Endodermal cell (in vitro differentiated cells): ENCODE measurements around the gene G0S2. TPM values are rescaled to one million over a fixed set of nuclear protein-coding genes. Genes with fewer than 3 reads are reported as not detected.

Experiments
- DNase-seq: peaks from one replicate; pipeline ENCODE4 v3.0.0-alpha.2; 2017
- H3K27ac ChIP-seq: 2 replicates; pipeline ENCODE4 v1.5.1; 2013; ENCODE audit warnings: mild to moderate bottlenecking, low read depth, low read length, moderate library complexity
- H3K27me3 ChIP-seq: 2 replicates; pipeline ENCODE4 v1.6.1; 2013; ENCODE audit warnings: mild to moderate bottlenecking, low read length, moderate library complexity; ENCODE audit not compliant: insufficient read depth, control insufficient read depth, poor library complexity, severe bottlenecking
- H3K36me3 ChIP-seq: 2 replicates; pipeline ENCODE4 v1.7.0; 2013; ENCODE audit warnings: mild to moderate bottlenecking, low read length, moderate library complexity; ENCODE audit not compliant: control insufficient read depth, insufficient read depth
- H3K4me1 ChIP-seq: one replicate; pipeline ENCODE4 v1.7.0; 2013; ENCODE audit warnings: low read length; ENCODE audit not compliant: control insufficient read depth, insufficient read depth
- H3K4me3 ChIP-seq: 2 replicates; pipeline ENCODE4 v1.5.1; 2013; ENCODE audit warnings: mild to moderate bottlenecking, low read length, moderate library complexity
- H3K9ac ChIP-seq: 2 replicates; pipeline ENCODE4 v1.6.1; 2013; ENCODE audit warnings: mild to moderate bottlenecking, low read length, moderate library complexity; ENCODE audit not compliant: poor library complexity, severe bottlenecking; ENCODE audit errors: extremely low read depth
- H3K9me3 ChIP-seq: 2 replicates; pipeline ENCODE4 v1.6.1; 2013; ENCODE audit warnings: mild to moderate bottlenecking, low read length, moderate library complexity; ENCODE audit not compliant: control insufficient read depth
- H3K27ac Mint-ChIP-seq: 2 replicates; pipeline ENCODE4 v1.8.0; 2020; ENCODE audit warnings: mixed read lengths
- H3K27me3 Mint-ChIP-seq: 2 replicates; pipeline ENCODE4 v1.8.0; 2021; ENCODE audit warnings: mild to moderate bottlenecking, mixed read lengths; ENCODE audit not compliant: insufficient read depth
- H3K36me3 Mint-ChIP-seq: 2 replicates; pipeline ENCODE4 v1.8.0; 2020; ENCODE audit warnings: low read depth, mixed read lengths
- H3K4me1 Mint-ChIP-seq: 2 replicates; pipeline ENCODE4 v1.8.0; 2020; ENCODE audit warnings: mixed read lengths
- H3K4me3 Mint-ChIP-seq: 2 replicates; pipeline ENCODE4 v1.8.0; 2020; ENCODE audit warnings: mild to moderate bottlenecking, moderate library complexity, mixed read lengths
- H3K9me3 Mint-ChIP-seq: 2 replicates; pipeline ENCODE4 v1.8.0; 2020; ENCODE audit warnings: mild to moderate bottlenecking, mixed read lengths
- WGBS, 2 experiments: methylation state at CpG; one replicate each; pipeline versions ENCODE4 v1.1.5 to v1.1.7; 2013; ENCODE audit warnings: missing lambda C conversion rate in 2 of 2, mixed read lengths in 1 of 2; ENCODE audit not compliant: insufficient coverage in 1 of 2, insufficient read length in 1 of 2; 5-methylcytosine and 5-hydroxymethylcytosine counted together
- total RNA-seq, 2 donors: library from RNA; stranded (reverse); fragmentation: NEBNext Ultra II Directional in 1 of 2; extraction: Animal tissue kit (Norgen Biotek cat#: 25700) in 1 of 2; gene quantifications; 2 replicates in 1 of 2; 3 replicates in 1 of 2; pipeline ENCODE4 v1.2.1, GENCODE V29; 2021
- TF ChIP-seq, protein P1 (sequence below): fragments of 200-600 bp; sonication (generic); conservative IDR thresholded peaks from 2 replicates; pipeline ENCODE4 v1.5.0; 2021; ENCODE audit warnings: antibody characterized with exemption, mild to moderate bottlenecking

The G0S2 gene
- total RNA-seq, 2 donors from 2014 or later = not detected

DNA sequence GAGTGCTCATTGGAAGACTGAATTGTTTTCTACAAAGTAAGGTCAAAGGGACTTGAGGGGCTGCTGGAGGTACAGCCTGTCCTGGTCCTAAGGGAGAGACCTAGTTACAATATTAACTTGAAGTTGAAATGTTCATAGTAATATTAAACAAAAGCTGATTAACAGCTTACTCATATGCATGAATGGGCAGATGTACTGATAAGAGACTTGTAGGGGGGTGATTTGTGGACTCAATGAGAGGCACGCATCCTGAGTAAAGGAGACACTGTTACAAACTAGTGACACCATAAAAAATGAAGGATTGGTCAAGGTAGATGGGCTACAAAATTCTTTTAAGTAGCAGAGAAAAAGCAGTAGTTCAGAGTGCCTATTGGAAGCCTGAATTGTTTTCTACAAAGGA lies 32.1 kb downstream of the G0S2 start:
- H3K4me1 Mint-ChIP-seq = no peaks in the 10 kb centered on the region
- no peaks in the 10 kb centered on the region for H3K36me3 Mint-ChIP-seq
- TF ChIP-seq, protein P1, sequence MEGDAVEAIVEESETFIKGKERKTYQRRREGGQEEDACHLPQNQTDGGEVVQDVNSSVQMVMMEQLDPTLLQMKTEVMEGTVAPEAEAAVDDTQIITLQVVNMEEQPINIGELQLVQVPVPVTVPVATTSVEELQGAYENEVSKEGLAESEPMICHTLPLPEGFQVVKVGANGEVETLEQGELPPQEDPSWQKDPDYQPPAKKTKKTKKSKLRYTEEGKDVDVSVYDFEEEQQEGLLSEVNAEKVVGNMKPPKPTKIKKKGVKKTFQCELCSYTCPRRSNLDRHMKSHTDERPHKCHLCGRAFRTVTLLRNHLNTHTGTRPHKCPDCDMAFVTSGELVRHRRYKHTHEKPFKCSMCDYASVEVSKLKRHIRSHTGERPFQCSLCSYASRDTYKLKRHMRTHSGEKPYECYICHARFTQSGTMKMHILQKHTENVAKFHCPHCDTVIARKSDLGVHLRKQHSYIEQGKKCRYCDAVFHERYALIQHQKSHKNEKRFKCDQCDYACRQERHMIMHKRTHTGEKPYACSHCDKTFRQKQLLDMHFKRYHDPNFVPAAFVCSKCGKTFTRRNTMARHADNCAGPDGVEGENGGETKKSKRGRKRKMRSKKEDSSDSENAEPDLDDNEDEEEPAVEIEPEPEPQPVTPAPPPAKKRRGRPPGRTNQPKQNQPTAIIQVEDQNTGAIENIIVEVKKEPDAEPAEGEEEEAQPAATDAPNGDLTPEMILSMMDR = no peak
- H3K9ac ChIP-seq = no peak overlapping the region
- H3K27ac ChIP-seq = no peak overlapping the region
- H3K27me3 Mint-ChIP-seq = peaks cover 12% of the 10 kb centered on the region
- H3K4me3 ChIP-seq = no peak overlapping the region
- H3K9me3 Mint-ChIP-seq = no peaks in the 10 kb centered on the region
- H3K27ac Mint-ChIP-seq = no peak overlapping the region
- peaks cover 31% of the 10 kb centered on the region for H3K27me3 ChIP-seq
- no peak overlapping the region for H3K4me3 Mint-ChIP-seq
- H3K36me3 ChIP-seq = no peaks in the 10 kb centered on the region
- no peaks in the 10 kb centered on the region for H3K9me3 ChIP-seq
- DNase-seq = no peak
- 83 to 100% methylated on average over 1 of the region's 1 CpG for WGBS, 2 experiments
- no peaks in the 10 kb centered on the region for H3K4me1 ChIP-seq

DNA sequence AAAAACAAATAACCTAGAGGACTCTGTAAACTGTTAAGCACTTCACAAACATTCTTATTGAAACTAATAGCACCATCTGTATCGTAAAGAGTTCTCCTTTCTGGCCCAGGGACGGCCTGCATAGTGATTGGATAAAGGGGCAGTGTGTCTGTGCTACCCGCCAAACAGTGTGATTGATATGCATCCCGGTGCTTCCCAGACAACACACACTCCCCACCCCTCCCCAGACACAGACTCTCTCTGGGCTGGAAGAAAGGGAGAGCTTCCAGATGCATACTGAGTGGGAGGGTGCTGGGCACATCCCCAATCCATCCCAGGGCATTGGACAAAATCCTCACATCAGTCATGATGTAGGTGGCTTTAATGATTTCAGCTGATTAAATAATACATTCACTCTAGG lies 33.1 kb downstream of the G0S2 start:
- DNase-seq = no peak
- 40 to 85% methylated on average over 1 to 3 of the region's 4 CpGs for WGBS, 2 experiments
- Mint-ChIP-seq H3K27me3 (peaks cover 12% of the 10 kb centered on the region), H3K9me3 (no peaks in the 10 kb centered on the region), H3K4me1 (no peaks in the 10 kb centered on the region), H3K4me3 (no peak overlapping the region), H3K27ac (no peak overlapping the region), H3K36me3 (no peaks in the 10 kb centered on the region)
- peaks cover 31% of the 10 kb centered on the region for H3K27me3 ChIP-seq
- H3K36me3 ChIP-seq = no peaks in the 10 kb centered on the region
- H3K9me3 ChIP-seq = no peaks in the 10 kb centered on the region
- TF ChIP-seq, protein P1 = no peak
- no peak overlapping the region for H3K9ac ChIP-seq
- no peak overlapping the region for H3K4me3 ChIP-seq
- no peak overlapping the region for H3K27ac ChIP-seq
- no peaks in the 10 kb centered on the region for H3K4me1 ChIP-seq

DNA sequence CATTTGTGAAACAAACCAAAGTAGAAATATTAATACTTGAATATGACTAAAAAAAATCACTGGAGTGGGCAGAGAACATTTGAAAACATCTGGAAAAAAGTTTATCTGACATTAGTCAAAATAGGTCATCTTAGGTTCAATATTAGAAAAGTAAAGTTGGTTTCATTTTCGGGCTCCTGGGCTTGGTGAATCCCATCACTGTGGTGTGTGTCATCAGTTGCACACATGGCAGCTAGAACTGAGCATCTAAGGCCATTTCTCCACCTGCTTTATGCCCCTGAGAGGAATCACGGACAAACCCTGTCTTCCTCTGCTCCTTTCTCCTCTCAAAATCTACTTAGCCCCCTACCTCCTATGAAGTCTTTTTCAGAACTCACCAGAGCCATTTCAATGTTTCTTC lies 34.9 kb downstream of the G0S2 start:
- Mint-ChIP-seq H3K4me3 (no peak overlapping the region), H3K27me3 (peaks cover 12% of the 10 kb centered on the region), H3K4me1 (no peaks in the 10 kb centered on the region), H3K27ac (no peak overlapping the region), H3K9me3 (no peaks in the 10 kb centered on the region), H3K36me3 (no peaks in the 10 kb centered on the region)
- Histone ChIP-seq H3K4me3 (no peak overlapping the region), H3K9ac (no peak overlapping the region), H3K27me3 (peaks cover 31% of the 10 kb centered on the region), H3K9me3 (no peaks in the 10 kb centered on the region), H3K36me3 (no peaks in the 10 kb centered on the region), H3K4me1 (no peaks in the 10 kb centered on the region), H3K27ac (no peak overlapping the region)
- DNase-seq = no peak
- TF ChIP-seq, protein P1 = no peak
- 80% methylated on average over 2 of the region's 2 CpGs; no CpG with 5 or more reads in 1 of the 2 experiments for WGBS, 2 experiments
